Measurements from ENCODE around the gene KCNG4. TPM values are rescaled to one million over a fixed set of nuclear protein-coding genes. Genes with fewer than 3 reads are reported as not detected.
"Not testable (repeated sequence)": the region's sequence is repeated elsewhere in the genome, so short reads cannot be mapped to it uniquely, and the experiment has no call there.

The KCNG4 gene
- total RNA-seq, 8 experiments from 2014 or later = 0.05 to 0.66 (median 0.20) TPM; not detected in 1

GRCh38 chr16:84212631-84213030 is 27.2 kb downstream of the KCNG4 start:
- no peaks in the 10 kb centered on the region for H3K4me1 ChIP-seq (replicated peaks in 1 of 2)
- no peak overlapping the region for H3K4me3 ChIP-seq
- in situ Hi-C loops (cut with MboI; ENCODE audit: low pct_unique_long_range_greater_than_20kb in 2 of 9, low sequenced_read_pairs in 9 of 9, unreplicated experiment in 9 of 9) = no loop called here
- WGBS, 10 experiments = 44 to 100% (median 71%) methylated on average over 1 to 3 of the region's 4 CpGs; no CpG with 5 or more reads in 3 of the 10 experiments
- no peak for ATAC-seq (replicated peaks in 6 of 8)
- H3K27ac ChIP-seq = no peak overlapping the region

GRCh38 chr16:84212154-84212553 is 27.7 kb downstream of the KCNG4 start:
- peak in 3 of 8 experiments; percentile 18 to 52 (median 31) for ATAC-seq (replicated peaks in 6 of 8)
- in situ Hi-C loops (cut with MboI; ENCODE audit: low pct_unique_long_range_greater_than_20kb in 2 of 9, low sequenced_read_pairs in 9 of 9, unreplicated experiment in 9 of 9) = no loop called here
- WGBS, 10 experiments = 13 to 100% (median 70%) methylated on average over 1 to 4 of the region's 4 CpGs; no CpG with 5 or more reads in 2 of the 10 experiments
- no peak overlapping the region for H3K27ac ChIP-seq
- H3K4me3 ChIP-seq = no peak overlapping the region
- no peaks in the 10 kb centered on the region for H3K4me1 ChIP-seq (replicated peaks in 1 of 2)

GRCh38 chr16:84209989-84210388 is 29.8 kb downstream of the KCNG4 start:
- ATAC-seq (replicated peaks in 6 of 8) = no peak
- Histone ChIP-seq H3K27ac (no peak overlapping the region), H3K4me3 (no peak overlapping the region), H3K4me1 (replicated peaks in 1 of 2) (no peaks in the 10 kb centered on the region)
- in situ Hi-C loops (cut with MboI; ENCODE audit: low pct_unique_long_range_greater_than_20kb in 2 of 9, low sequenced_read_pairs in 9 of 9, unreplicated experiment in 9 of 9) = no loop called here
- 17 to 90% (median 65%) methylated on average over 1 to 2 of the region's 2 CpGs; no CpG with 5 or more reads in 3 of the 10 experiments for WGBS, 10 experiments

GRCh38 chr16:84207879-84208278 is 31.9 kb downstream of the KCNG4 start:
- H3K27ac ChIP-seq = no peak overlapping the region
- WGBS, 10 experiments = 20 to 100% (median 67%) methylated on average over 1 to 7 of the region's 8 CpGs; no CpG with 5 or more reads in 1 of the 10 experiments
- no peak for ATAC-seq (replicated peaks in 6 of 8)
- no peak overlapping the region for H3K4me3 ChIP-seq
- in situ Hi-C loops (cut with MboI; ENCODE audit: low pct_unique_long_range_greater_than_20kb in 2 of 9, low sequenced_read_pairs in 9 of 9, unreplicated experiment in 9 of 9) = no loop called here
- no peaks in the 10 kb centered on the region for H3K4me1 ChIP-seq (replicated peaks in 1 of 2)

GRCh38 chr16:84207251-84207650 is 32.6 kb downstream of the KCNG4 start:
- no peaks in the 10 kb centered on the region for H3K4me1 ChIP-seq (replicated peaks in 1 of 2)
- H3K4me3 ChIP-seq = no peak overlapping the region
- in situ Hi-C loops (cut with MboI; ENCODE audit: low pct_unique_long_range_greater_than_20kb in 2 of 9, low sequenced_read_pairs in 9 of 9, unreplicated experiment in 9 of 9) = no loop called here
- ATAC-seq (replicated peaks in 6 of 8) = no peak
- H3K27ac ChIP-seq = no peak overlapping the region
- WGBS, 10 experiments = 20 to 77% (median 70%) methylated on average over 2 to 4 of the region's 6 CpGs; no CpG with 5 or more reads in 5 of the 10 experiments

- H3K4me1 ChIP-seq (replicated peaks in 1 of 2) = no peaks in the 10 kb centered on the region
- 29 to 100% (median 88%) methylated on average over 1 to 8 of the region's 18 CpGs; no CpG with 5 or more reads in 1 of the 10 experiments for WGBS, 10 experiments
- H3K27ac ChIP-seq = no peak overlapping the region
- no peak overlapping the region for H3K4me3 ChIP-seq
- ATAC-seq (replicated peaks in 6 of 8) = no peak
- in situ Hi-C loops (cut with MboI; ENCODE audit: low pct_unique_long_range_greater_than_20kb in 2 of 9, low sequenced_read_pairs in 9 of 9, unreplicated experiment in 9 of 9) = no loop called here
Observed at GRCh38 chr16:84205976-84206691, 33.7 kb downstream of the KCNG4 start.

GRCh38 chr16:84205123-84205522 is 34.7 kb downstream of the KCNG4 start:
- H3K27ac ChIP-seq; in situ Hi-C loops (cut with MboI; ENCODE audit: low pct_unique_long_range_greater_than_20kb in 2 of 9, low sequenced_read_pairs in 9 of 9, unreplicated experiment in 9 of 9); H3K4me3 ChIP-seq; ATAC-seq (replicated peaks in 6 of 8); H3K4me1 ChIP-seq (replicated peaks in 1 of 2): not testable (repeated sequence)
- WGBS, 10 experiments = 47 to 100% (median 86%) methylated on average over 1 to 6 of the region's 6 CpGs; no CpG with 5 or more reads in 5 of the 10 experiments

- H3K4me1 ChIP-seq (replicated peaks in 1 of 2); ATAC-seq (replicated peaks in 6 of 8); H3K4me3 ChIP-seq; in situ Hi-C loops (cut with MboI; ENCODE audit: low pct_unique_long_range_greater_than_20kb in 2 of 9, low sequenced_read_pairs in 9 of 9, unreplicated experiment in 9 of 9); H3K27ac ChIP-seq: not testable (repeated sequence)
- 87% methylated on average over 3 of the region's 26 CpGs; no CpG with 5 or more reads in 9 of the 10 experiments for WGBS, 10 experiments
Observed at GRCh38 chr16:84204551-84204950, 35.3 kb downstream of the KCNG4 start.

GRCh38 chr16:84199861-84200260 is 40.0 kb downstream of the KCNG4 start:
- Histone ChIP-seq H3K27ac (no peak overlapping the region), H3K4me3 (no peak overlapping the region), H3K4me1 (replicated peaks in 1 of 2) (peaks cover 6 to 9% of the 10 kb centered on the region in 2 donors)
- WGBS, 10 experiments = 40 to 97% (median 83%) methylated on average over 1 to 9 of the region's 10 CpGs; no CpG with 5 or more reads in 3 of the 10 experiments
- in situ Hi-C loops (cut with MboI; ENCODE audit: low pct_unique_long_range_greater_than_20kb in 2 of 9, low sequenced_read_pairs in 9 of 9, unreplicated experiment in 9 of 9) = loop anchor here in 1 of 9 experiments (25.0 kb wide), 1 partner anchor 287 kb away; no protein-coding TSS in a partner anchor
- no peak for ATAC-seq (replicated peaks in 6 of 8)

- no peak overlapping the region for H3K4me3 ChIP-seq
- no peak overlapping the region for H3K27ac ChIP-seq
- 10 to 50% (median 39%) methylated on average over 2 to 9 of the region's 13 CpGs; no CpG with 5 or more reads in 2 of the 10 experiments for WGBS, 10 experiments
- peaks cover 13 to 16% of the 10 kb centered on the region in 2 donors for H3K4me1 ChIP-seq (replicated peaks in 1 of 2)
- ATAC-seq (replicated peaks in 6 of 8) = peak in 2 of 8 experiments; percentile 24 to 47
- in situ Hi-C loops (cut with MboI; ENCODE audit: low pct_unique_long_range_greater_than_20kb in 2 of 9, low sequenced_read_pairs in 9 of 9, unreplicated experiment in 9 of 9) = loop anchor here in 1 of 9 experiments (25.0 kb wide), 1 partner anchor 288 kb away; no protein-coding TSS in a partner anchor
Observed at GRCh38 chr16:84199097-84199496, 40.7 kb downstream of the KCNG4 start.

- in situ Hi-C loops (cut with MboI; ENCODE audit: low pct_unique_long_range_greater_than_20kb in 2 of 9, low sequenced_read_pairs in 9 of 9, unreplicated experiment in 9 of 9) = loop anchor here in 1 of 9 experiments (25.0 kb wide), 1 partner anchor 289 kb away; no protein-coding TSS in a partner anchor
- ATAC-seq (replicated peaks in 6 of 8) = peak in 6 of 8 experiments; percentile 27 to 93 (median 56)
- H3K4me1 ChIP-seq (replicated peaks in 1 of 2) = peaks cover 13 to 16% of the 10 kb centered on the region in 2 donors
- H3K4me3 ChIP-seq = no peak overlapping the region
- 29 to 92% (median 78%) methylated on average over 2 to 7 of the region's 10 CpGs; no CpG with 5 or more reads in 5 of the 10 experiments for WGBS, 10 experiments
- no peak overlapping the region for H3K27ac ChIP-seq
Observed at GRCh38 chr16:84198401-84198800, 41.4 kb downstream of the KCNG4 start.

GRCh38 chr16:84197466-84198128 is 42.2 kb downstream of the KCNG4 start:
- Histone ChIP-seq H3K4me1 (replicated peaks in 1 of 2) (peaks cover 13 to 16% of the 10 kb centered on the region in 2 donors), H3K27ac (no peak overlapping the region), H3K4me3 (no peak overlapping the region)
- in situ Hi-C loops (cut with MboI; ENCODE audit: low pct_unique_long_range_greater_than_20kb in 2 of 9, low sequenced_read_pairs in 9 of 9, unreplicated experiment in 9 of 9) = loop anchor here in 1 of 9 experiments (25.0 kb wide), 1 partner anchor 290 kb away; no protein-coding TSS in a partner anchor
- WGBS, 10 experiments = 76 to 100% (median 94%) methylated on average over 1 to 8 of the region's 14 CpGs; no CpG with 5 or more reads in 6 of the 10 experiments
- no peak for ATAC-seq (replicated peaks in 6 of 8)
